ENCODE data around the gene TDRD7. TPM values are rescaled to one million over a fixed set of nuclear protein-coding genes. Genes with fewer than 3 reads are reported as not detected.

Gene TDRD7
- total RNA-seq, result 10.8 and 14.4 TPM in 2 replicates

GRCh38 chr9:97411789-97412625 is at the start of gene TDRD7:
TSS of gene TDRD7 (plus strand) at chr9:97412096. CDS start at chr9:97428466, 16,370 bp downstream.

GRCh38 chr9:97501177-97501971 is 89.5 kb downstream of the TDRD7 start, which contains the start of gene TMOD1:
TSS of gene TMOD1 (plus strand) at chr9:97501666. CDS start at chr9:97524189, 22,523 bp downstream.

Small RNA genes lying within 50 kb of the gene (small RNA-seq; reads per million reads assigned to genes)
- not detected for gene MIR1302-8

Other genes with a start within 250 kb of the TDRD7 start
- 4.0 and 8.6 TPM in 2 replicates for gene CCDC180, start 104.4 kb upstream of the TDRD7 start, total RNA-seq
- gene TMOD1, start 89.6 kb downstream of the TDRD7 start, total RNA-seq, result 0.65 and 1.0 TPM in 2 replicates
- gene TSTD2, start 221.3 kb downstream of the TDRD7 start, total RNA-seq, result 17.9 and 18.8 TPM in 2 replicates
- gene NCBP1, start 221.7 kb downstream of the TDRD7 start, total RNA-seq, result 31.2 and 37.4 TPM in 2 replicates